Measurements from ENCODE around the gene LMCD1.

GRCh38 chr3:8581806-8582445, 80.3 kb downstream of the LMCD1 start:
- TF ChIP-seq GABPA (IDR thresholded peaks at IDR 0.05; ENCODE audit: borderline replicate concordance, insufficient read depth, low read length) = no peak
- TF ChIP-seq, protein P1, sequence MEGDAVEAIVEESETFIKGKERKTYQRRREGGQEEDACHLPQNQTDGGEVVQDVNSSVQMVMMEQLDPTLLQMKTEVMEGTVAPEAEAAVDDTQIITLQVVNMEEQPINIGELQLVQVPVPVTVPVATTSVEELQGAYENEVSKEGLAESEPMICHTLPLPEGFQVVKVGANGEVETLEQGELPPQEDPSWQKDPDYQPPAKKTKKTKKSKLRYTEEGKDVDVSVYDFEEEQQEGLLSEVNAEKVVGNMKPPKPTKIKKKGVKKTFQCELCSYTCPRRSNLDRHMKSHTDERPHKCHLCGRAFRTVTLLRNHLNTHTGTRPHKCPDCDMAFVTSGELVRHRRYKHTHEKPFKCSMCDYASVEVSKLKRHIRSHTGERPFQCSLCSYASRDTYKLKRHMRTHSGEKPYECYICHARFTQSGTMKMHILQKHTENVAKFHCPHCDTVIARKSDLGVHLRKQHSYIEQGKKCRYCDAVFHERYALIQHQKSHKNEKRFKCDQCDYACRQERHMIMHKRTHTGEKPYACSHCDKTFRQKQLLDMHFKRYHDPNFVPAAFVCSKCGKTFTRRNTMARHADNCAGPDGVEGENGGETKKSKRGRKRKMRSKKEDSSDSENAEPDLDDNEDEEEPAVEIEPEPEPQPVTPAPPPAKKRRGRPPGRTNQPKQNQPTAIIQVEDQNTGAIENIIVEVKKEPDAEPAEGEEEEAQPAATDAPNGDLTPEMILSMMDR (IDR thresholded peaks at IDR 0.05; ENCODE audit: control extremely low read depth in 1 of 3, insufficient read depth in 1 of 3, low read depth in 1 of 3, low read length in 3 of 3) = no peak
- TF ChIP-seq RAD21 (IDR thresholded peaks at IDR 0.05 in 1 of 2, conservative IDR thresholded peaks at IDR 0.05 in 1 of 2; ENCODE audit: low read depth in 2 of 2, low read length in 2 of 2) = no peak
- TF ChIP-seq POLR2AphosphoS5 (IDR thresholded peaks at IDR 0.05; ENCODE audit: low read depth, low read length) = no peak
- TF ChIP-seq RFX5 (IDR thresholded peaks at IDR 0.05; ENCODE audit: borderline replicate concordance, low read depth, low read length) = no peak
- no peak for TF ChIP-seq RNF2 (IDR thresholded peaks at IDR 0.05; ENCODE audit: borderline replicate concordance, low read depth, low read length, missing control alignments, poor library complexity, severe bottlenecking)
- no peak for TF ChIP-seq SRF (IDR thresholded peaks at IDR 0.05; ENCODE audit: low read depth, low read length)
- TF ChIP-seq TCF12 (IDR thresholded peaks at IDR 0.05; ENCODE audit: low read depth, low read length) = no peak
- TF ChIP-seq SIN3A (conservative IDR thresholded peaks at IDR 0.05 in 1 of 2, IDR thresholded peaks at IDR 0.05 in 1 of 2; ENCODE audit: low read depth in 1 of 2, low read length in 2 of 2) = no peak

Measured in H1 (cell line).